NCI-H2107 (cell line): Measurements from ENCODE around the gene OR13C9.
"Not testable (repeated sequence)": the region's sequence is repeated elsewhere in the genome, so short reads cannot be mapped to it uniquely, and the experiment has no call there.

Source experiments
- DNase-seq: peaks from one replicate; lab custom pipeline; 2025; lab: John Stamatoyannopoulos, UW

The OR13C9 gene

DNA sequence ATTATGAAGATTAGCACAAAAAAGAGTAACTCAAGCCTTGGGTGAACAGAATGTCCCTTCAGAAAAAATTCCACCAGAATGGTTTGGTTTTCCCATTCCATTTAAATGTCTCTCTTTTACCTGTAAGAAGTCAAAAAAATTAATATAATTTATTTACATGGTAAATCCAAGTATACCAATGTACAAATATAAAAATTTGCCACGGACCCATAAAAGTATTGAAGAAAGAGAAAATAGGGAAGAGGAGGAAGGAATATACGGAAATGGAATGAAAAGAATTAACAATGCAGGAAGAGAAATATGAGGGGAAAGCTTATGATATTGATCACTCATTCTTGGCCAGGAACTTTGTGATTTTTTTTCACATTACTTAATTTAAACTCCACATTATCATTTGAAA is at the start of gene OR13C9:
Gene OR13C9, minus strand, starts transcription at position 101 of the 400 bp plus-strand sequence. Its CDS starts 0 bp downstream, at position 101.
- no peak for DNase-seq

DNA sequence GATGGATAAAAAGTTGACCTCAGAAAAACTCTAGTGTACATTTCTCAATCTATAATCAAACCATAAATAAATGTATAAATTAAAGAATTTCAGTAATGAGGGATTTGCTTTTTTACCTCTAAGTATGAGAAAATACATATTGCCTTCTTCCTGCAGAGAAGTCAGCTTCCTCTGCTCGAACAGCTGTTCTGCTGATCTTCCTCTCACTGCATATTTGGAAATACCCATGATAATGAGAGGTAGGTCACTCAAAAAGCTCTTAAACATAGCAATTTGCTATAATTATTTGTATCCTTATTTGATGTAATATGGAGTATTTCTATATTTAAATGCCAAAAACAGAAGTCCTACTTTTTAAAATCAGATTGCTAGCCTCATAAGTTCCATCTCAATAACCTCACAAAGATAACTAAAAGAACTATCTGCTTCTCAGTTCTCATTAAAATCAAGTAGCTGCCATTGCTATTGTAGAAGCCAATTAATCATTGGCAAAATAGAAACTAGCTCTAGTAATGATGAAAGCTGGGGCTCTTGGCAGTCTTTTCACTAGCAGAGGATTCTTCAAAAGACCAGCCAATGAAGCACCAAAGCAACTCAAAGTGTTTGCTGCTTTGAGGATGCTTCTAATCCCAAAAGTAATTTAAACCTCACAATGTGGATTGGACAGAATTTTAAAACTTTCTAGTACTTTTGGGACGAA is 40.6 kb upstream of the OR13C9 start:
- DNase-seq, result no peak

DNA sequence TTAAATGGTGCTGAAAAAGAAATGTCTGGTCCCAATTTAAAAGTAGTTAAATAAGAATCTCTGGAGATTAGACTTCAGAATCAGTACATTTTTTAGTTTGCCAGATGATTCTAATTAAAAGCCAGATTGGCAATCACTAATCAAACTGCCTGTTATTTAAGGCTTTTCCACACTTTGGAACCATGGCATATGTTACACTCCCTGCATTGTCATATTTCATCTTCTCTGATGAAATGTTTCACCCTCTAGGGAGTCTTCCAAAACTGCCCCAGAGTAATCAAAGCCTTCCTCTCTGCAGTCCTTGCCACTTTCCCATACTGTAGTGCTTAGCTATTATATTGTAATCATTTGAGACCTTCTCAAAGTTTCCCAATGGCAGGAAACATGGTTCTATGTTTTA is 17.5 kb upstream of the OR13C9 start:
- no peak for DNase-seq

DNA sequence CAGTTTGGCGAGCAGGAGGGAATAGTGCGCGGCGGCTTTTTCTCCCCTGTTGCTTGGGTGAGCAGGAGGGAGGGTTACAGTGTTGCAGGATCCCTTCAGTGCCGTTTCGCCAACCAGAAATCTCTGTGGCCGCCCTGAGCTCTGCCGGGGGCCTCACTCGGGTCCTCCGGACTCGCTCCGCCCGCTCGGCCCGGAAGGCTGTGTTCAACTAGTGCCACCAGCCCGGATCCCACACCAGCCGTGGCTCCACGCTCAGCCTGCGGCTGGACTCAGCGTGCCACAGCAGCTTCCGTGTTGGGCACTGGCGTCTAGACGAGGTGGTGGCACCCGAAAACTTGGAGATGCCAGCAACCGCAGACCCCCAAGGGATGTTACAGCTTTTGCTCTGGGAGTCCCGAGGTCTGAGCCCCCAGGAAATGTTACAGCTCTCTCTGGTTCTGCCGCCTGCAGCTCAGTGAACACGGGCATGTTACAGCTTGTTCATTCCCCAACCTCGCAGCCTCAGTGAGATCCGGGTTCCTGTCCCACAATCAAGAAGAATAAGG is 16.0 kb upstream of the OR13C9 start:
- no peak for DNase-seq

GRCh38 chr9:104625964-104626363 is 8.0 kb upstream of the OR13C9 start:
- not testable (repeated sequence) for DNase-seq

DNA sequence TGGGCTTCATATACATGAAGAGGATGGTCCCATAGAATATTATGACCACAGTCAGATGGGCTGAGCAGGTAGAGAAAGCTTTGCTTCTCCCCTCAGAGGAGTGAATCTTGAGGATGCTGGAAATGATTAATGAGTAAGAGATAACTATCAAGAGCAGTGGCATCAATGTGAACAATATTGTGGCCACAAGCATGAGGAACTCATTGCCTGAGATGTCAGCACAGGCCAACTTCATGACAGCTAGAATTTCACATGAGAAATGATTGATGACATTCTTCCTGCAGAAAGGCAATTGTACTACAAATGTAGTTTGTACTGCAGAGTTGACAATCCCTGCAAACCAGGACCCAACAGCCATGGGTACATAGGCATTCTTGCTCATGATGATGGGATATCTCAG is 586 bp downstream of the OR13C9 start:
- DNase-seq, result no peak

GRCh38 chr9:104611213-104611612 is 6.8 kb downstream of the OR13C9 start:
- no peak for DNase-seq

- no peak for DNase-seq
Measured at GRCh38 chr9:104608336-104608735, 9.7 kb downstream of the OR13C9 start.

- DNase-seq, result no peak
Measured at GRCh38 chr9:104606152-104606551, 11.9 kb downstream of the OR13C9 start.

DNA sequence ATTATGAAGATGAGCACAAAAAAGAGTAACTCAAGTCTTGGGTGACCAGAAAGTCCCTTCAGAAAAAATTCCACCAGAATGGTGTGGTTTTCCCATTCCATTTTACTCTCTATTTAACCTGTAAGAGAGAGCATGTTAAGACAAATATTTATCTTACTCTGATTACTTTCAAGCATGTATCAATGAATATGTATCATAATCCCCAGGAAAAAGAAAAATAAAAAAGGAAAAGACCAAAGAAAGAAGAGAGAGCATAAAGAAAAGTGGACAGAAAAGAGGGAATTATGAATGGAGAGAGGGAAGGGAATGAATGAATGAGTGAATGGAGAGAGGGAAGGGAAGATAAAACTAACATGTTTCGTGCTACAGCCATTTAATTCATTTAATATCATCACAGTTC is 12.5 kb downstream of the OR13C9 start, which contains the start of gene OR13C2:
Gene OR13C2, minus strand, starts transcription at position 101 of the 400 bp plus-strand sequence. Its CDS starts 0 bp downstream, at position 101.
- DNase-seq, result not testable (repeated sequence)

DNA sequence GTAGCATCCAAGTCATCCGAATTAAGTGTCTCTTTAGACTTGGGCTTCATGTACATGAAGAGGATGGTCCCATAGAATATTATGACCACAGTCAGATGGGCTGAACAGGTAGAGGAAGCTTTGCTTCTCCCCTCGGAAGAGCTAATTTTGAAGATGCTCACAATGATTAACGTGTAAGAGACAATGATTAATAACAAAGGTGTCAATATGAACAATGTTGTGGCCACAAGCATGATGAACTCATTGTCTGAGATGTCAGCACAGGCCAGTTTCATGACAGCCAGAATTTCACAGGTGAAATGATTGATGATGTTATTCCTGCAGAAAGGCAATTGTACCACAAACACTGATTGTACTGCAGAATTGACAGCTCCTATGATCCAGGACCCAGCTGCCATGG is 13.2 kb downstream of the OR13C9 start:
- DNase-seq, result no peak

GRCh38 chr9:104599313-104599712 is 18.7 kb downstream of the OR13C9 start, which contains the start of gene OR13C5:
OR13C5 (minus strand) TSS chr9:104599413; CDS start chr9:104599413, 0 bp downstream.
- not testable (repeated sequence) for DNase-seq

DNA sequence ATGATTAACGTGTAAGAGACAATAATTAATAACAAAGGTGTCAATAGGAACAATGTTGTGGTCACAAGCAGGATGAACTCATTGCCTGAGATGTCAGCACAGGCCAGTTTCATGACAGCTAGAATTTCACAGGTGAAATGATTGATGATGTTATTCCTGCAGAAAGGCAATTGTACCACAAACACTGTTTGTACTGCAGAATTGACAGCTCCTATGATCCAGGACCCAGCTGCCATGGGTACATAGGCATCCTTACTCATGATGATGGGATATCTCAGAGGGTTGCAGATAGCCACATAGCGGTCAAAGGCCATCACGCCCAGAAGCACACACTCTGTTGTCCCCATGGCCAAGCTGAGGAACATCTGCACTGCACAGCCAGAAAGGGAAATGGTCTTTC is 19.3 kb downstream of the OR13C9 start:
- not testable (repeated sequence) for DNase-seq

- no peak for DNase-seq
Measured at GRCh38 chr9:104589626-104590025, 28.4 kb downstream of the OR13C9 start.

DNA sequence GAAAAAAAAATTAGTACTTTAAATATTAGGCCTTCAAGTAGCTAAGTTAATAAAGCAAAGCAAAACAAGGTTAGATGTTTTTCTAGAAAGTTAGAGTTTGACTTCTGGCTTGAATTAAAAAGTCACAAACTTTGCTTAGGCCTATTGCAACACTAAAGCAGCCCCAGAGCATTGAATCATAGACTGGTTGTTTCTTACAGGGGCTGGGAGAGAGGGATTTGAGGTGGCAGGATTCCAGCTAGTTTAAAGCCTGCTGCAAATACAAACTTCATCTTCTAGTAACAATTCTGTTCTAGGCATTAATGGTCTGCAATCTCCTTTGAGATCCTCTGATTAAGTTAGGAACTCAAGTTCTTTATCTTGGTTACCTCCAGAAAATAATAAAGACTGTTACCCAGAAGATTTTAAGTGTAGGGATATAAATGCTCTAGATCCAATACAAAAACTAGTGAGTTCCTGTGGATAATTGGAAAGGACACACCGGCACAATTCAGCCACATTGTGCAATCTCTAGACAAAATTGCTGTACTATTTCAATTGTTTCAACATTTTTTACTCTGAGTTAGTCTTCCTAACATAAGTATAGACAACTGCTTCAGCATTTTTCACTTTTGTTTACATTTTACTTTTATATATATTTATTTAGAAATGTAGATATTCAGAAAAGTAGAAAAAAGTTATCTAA is 31.4 kb downstream of the OR13C9 start:
- DNase-seq, result no peak

DNA sequence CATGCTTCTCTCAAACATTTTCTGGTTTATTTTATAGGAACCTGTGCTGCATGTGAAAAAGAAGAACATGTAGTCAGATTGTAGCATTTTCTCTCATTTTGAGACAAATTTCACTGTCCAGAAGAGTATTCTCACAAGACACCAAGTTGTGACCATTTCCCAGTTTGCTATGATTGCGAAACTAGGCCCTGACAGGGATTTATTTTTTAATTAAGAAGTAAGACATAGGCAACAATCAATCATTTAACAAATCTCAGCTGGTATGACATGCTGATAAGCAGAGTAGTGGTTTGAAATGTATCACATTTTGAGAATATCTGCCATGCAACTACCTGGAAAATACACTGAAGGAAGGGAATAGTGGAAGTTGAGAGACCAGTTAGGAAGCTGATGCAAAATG is 37.4 kb downstream of the OR13C9 start:
- DNase-seq, result no peak

DNA sequence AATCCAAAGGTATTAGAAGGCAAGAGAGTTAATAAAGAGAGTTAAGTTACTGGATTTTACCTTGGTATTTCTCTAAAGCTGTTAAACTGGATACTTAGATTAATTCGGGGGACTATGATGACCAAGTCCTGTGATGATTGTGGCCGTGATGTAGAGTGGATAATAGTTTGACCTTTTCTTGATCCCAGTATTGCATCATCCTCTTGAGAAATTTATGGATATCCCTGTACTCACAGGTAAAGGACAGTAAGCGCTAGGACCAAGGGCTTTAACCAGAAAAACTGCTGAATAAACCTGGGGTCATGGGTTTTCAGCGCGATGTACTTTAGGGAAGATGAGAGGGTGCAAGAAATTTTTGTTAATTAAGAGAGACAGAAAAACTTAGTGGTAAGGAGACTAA is 40.7 kb downstream of the OR13C9 start:
- no peak for DNase-seq

DNA sequence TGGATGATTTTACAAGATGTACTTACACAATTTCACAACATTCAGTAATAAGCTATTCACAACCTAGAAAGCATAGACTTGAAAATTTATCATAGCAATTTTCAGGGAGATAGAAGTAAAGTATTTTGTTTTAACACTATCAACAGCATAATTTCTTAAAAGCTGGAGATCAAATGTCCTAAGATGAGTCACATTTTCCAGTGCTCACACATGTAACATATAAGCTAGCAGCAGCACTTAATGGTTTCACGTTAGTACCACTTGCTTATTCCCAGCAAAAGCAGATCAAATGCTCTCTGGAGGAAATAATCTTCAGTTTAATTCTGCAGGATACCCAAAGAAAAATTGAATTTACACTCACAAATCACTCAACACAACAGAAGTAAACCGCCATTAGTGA is 42.5 kb downstream of the OR13C9 start:
- no peak for DNase-seq

DNA sequence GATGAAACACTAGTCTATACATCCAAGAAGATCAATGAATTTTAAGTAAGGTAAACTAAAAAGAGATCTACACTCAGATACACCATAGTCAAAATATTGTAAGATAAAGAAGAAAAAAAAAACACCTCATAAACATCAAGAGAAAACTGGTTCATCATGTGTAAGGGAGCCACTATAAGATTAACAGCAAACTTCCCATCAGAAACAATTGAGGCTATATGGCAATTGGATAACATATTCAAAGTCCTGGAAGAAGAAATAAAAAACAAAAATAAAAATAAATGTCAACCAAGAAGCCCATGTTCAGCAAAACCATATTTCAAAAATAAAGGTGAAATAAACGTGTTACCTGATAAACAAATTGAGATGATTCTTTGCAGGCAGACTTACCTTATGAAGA is 45.4 kb downstream of the OR13C9 start:
- DNase-seq, result no peak

DNA sequence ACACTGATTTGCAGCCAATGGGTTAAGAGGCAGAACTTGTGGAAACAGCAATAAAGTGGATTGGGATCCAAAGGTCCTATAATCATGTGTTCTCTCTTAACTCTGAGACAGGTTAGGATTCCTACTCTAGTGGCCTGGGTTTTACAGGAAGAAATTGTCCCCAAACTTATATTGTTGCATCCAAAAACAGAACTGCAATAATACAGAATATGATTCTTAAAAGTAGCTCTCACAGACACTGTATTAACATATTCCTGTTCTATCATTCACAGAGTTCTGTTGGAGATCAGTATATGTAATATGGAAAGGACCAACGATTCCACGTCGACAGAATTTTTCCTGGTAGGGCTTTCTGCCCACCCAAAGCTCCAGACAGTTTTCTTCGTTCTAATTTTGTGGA is 49.1 kb downstream of the OR13C9 start, which contains the start of gene OR13C8:
Gene OR13C8, plus strand, starts transcription at position 301 of the 400 bp plus-strand sequence. Its CDS starts 0 bp downstream, at position 301.
- DNase-seq, result no peak
